ENCODE data around the gene SSC4D.
A peak's percentile ranks its signal among the peaks of the same experiment; 100 is the strongest.

SSC4D gene

GRCh38 chr7:76359111-76359977 is 50.2 kb downstream of the SSC4D start:
- Histone ChIP-seq H3K27me3 (ENCODE audit: insufficient read depth, poor library complexity, severe bottlenecking) (no peaks in the 10 kb centered on the region), H3K27ac (replicated peaks) (peak overlapping the region; percentile 97), H3K4me3 (replicated peaks; ENCODE audit: insufficient read depth, low read length) (peak overlapping the region; percentile 94)
- TF ChIP-seq, protein P1, sequence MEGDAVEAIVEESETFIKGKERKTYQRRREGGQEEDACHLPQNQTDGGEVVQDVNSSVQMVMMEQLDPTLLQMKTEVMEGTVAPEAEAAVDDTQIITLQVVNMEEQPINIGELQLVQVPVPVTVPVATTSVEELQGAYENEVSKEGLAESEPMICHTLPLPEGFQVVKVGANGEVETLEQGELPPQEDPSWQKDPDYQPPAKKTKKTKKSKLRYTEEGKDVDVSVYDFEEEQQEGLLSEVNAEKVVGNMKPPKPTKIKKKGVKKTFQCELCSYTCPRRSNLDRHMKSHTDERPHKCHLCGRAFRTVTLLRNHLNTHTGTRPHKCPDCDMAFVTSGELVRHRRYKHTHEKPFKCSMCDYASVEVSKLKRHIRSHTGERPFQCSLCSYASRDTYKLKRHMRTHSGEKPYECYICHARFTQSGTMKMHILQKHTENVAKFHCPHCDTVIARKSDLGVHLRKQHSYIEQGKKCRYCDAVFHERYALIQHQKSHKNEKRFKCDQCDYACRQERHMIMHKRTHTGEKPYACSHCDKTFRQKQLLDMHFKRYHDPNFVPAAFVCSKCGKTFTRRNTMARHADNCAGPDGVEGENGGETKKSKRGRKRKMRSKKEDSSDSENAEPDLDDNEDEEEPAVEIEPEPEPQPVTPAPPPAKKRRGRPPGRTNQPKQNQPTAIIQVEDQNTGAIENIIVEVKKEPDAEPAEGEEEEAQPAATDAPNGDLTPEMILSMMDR (IDR thresholded peaks at IDR 0.05; ENCODE audit: insufficient read depth, low read length): peak; percentile 55
- no peak for TF ChIP-seq POLR2AphosphoS5 (IDR thresholded peaks at IDR 0.05; ENCODE audit: low read depth)
- peak; percentile 93 to 98 for DNase-seq (ENCODE audit: low read depth in 1 of 2, low spot score in 1 of 2)

- TF ChIP-seq POLR2AphosphoS5 (IDR thresholded peaks at IDR 0.05; ENCODE audit: low read depth) (peak; percentile 97), GABPA (IDR thresholded peaks at IDR 0.05; ENCODE audit: low read depth) (no peak), SPI1 (IDR thresholded peaks at IDR 0.05; ENCODE audit: borderline replicate concordance, low read depth) (no peak)
- TF ChIP-seq, protein P2, sequence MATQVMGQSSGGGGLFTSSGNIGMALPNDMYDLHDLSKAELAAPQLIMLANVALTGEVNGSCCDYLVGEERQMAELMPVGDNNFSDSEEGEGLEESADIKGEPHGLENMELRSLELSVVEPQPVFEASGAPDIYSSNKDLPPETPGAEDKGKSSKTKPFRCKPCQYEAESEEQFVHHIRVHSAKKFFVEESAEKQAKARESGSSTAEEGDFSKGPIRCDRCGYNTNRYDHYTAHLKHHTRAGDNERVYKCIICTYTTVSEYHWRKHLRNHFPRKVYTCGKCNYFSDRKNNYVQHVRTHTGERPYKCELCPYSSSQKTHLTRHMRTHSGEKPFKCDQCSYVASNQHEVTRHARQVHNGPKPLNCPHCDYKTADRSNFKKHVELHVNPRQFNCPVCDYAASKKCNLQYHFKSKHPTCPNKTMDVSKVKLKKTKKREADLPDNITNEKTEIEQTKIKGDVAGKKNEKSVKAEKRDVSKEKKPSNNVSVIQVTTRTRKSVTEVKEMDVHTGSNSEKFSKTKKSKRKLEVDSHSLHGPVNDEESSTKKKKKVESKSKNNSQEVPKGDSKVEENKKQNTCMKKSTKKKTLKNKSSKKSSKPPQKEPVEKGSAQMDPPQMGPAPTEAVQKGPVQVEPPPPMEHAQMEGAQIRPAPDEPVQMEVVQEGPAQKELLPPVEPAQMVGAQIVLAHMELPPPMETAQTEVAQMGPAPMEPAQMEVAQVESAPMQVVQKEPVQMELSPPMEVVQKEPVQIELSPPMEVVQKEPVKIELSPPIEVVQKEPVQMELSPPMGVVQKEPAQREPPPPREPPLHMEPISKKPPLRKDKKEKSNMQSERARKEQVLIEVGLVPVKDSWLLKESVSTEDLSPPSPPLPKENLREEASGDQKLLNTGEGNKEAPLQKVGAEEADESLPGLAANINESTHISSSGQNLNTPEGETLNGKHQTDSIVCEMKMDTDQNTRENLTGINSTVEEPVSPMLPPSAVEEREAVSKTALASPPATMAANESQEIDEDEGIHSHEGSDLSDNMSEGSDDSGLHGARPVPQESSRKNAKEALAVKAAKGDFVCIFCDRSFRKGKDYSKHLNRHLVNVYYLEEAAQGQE (IDR thresholded peaks at IDR 0.05; ENCODE audit: insufficient replicate concordance, low read depth): no peak
- TF ChIP-seq, protein P1 (IDR thresholded peaks at IDR 0.05; ENCODE audit: insufficient read depth, low read length): no peak
- peak; percentile 81 to 85 for DNase-seq (ENCODE audit: low read depth in 1 of 2, low spot score in 1 of 2)
- H3K27me3 ChIP-seq (ENCODE audit: insufficient read depth, poor library complexity, severe bottlenecking): no peaks in the 10 kb centered on the region
- H3K4me3 ChIP-seq (replicated peaks; ENCODE audit: insufficient read depth, low read length): peak within 1 kb of the TSS; percentile 94
- H3K27ac ChIP-seq (replicated peaks): peak within 1 kb of the TSS; percentile 97
Observed at GRCh38 chr7:76358481-76359110, 50.9 kb downstream of the SSC4D start, which contains the start of gene YWHAG. Gene YWHAG, minus strand, starts transcription at chr7:76358991. Its CDS starts 183 bp downstream, at chr7:76358808.

GRCh38 chr7:76358011-76358480 is 51.5 kb downstream of the SSC4D start:
- Histone ChIP-seq H3K4me3 (replicated peaks; ENCODE audit: insufficient read depth, low read length) (peak overlapping the region; percentile 94), H3K27ac (replicated peaks) (peak overlapping the region; percentile 97), H3K27me3 (ENCODE audit: insufficient read depth, poor library complexity, severe bottlenecking) (no peaks in the 10 kb centered on the region)
- peak in 1 of 2 experiments; percentile 80 for DNase-seq (ENCODE audit: low read depth in 1 of 2, low spot score in 1 of 2)
- TF ChIP-seq, protein P2 (IDR thresholded peaks at IDR 0.05; ENCODE audit: insufficient replicate concordance, low read depth): no peak
- peak; percentile 100 for TF ChIP-seq SPI1 (IDR thresholded peaks at IDR 0.05; ENCODE audit: borderline replicate concordance, low read depth)

DNA sequence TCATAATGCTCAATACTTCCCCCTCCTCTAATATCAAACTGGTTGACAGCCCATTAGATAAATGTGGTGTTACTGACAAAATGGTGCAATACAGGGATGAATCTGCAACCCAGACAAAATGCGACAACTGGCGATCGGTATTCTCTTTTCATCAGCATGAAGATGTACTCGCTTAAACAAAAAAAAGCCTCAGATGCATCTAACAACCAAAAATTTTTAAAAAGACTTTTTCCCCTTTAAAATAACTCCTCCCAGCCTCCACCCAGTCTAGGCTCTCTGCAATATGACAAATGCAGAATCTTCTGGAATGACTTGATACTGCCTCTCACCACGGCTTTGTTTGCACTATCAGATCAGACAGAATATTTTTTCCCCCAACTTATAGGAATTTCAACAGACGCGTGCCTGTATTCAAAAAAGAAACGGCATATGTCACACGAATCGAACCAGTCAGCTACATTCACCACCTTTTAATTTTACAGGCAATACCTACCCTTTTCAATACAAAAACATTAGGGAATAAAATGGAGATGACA is 52.0 kb downstream of the SSC4D start:
- no peak for DNase-seq (ENCODE audit: low read depth in 1 of 2, low spot score in 1 of 2)
- TF ChIP-seq, protein P2 (IDR thresholded peaks at IDR 0.05; ENCODE audit: insufficient replicate concordance, low read depth): no peak
- TF ChIP-seq POLR2AphosphoS5 (IDR thresholded peaks at IDR 0.05; ENCODE audit: low read depth): no peak
- TF ChIP-seq GABPA (IDR thresholded peaks at IDR 0.05; ENCODE audit: low read depth): no peak
- TF ChIP-seq SPI1 (IDR thresholded peaks at IDR 0.05; ENCODE audit: borderline replicate concordance, low read depth): no peak
- TF ChIP-seq, protein P1 (IDR thresholded peaks at IDR 0.05; ENCODE audit: insufficient read depth, low read length): no peak
- no peaks in the 10 kb centered on the region for H3K27me3 ChIP-seq (ENCODE audit: insufficient read depth, poor library complexity, severe bottlenecking)
- H3K4me3 ChIP-seq (replicated peaks; ENCODE audit: insufficient read depth, low read length): peak overlapping the region; percentile 94
- H3K27ac ChIP-seq (replicated peaks): peak overlapping the region; percentile 97

Data from HL-60 (cell line).